Stimulated activated CD4-positive, alpha-beta T cell treated with anti-CD3 and anti-CD28 coated beads, Interleukin-4, amount 100 ng/mL, for 24 hours (primary cell): ENCODE results near the gene NXN.
A peak's percentile ranks its signal among the peaks of the same experiment; 100 is the strongest.
"Not testable (repeated sequence)": the region's sequence is repeated elsewhere in the genome, so short reads cannot be mapped to it uniquely, and the experiment has no call there.

Experiments
- DNase-seq: peaks from one replicate; pipeline ENCODE4 v3.0.0-alpha.2; 2020

Gene NXN

DNA sequence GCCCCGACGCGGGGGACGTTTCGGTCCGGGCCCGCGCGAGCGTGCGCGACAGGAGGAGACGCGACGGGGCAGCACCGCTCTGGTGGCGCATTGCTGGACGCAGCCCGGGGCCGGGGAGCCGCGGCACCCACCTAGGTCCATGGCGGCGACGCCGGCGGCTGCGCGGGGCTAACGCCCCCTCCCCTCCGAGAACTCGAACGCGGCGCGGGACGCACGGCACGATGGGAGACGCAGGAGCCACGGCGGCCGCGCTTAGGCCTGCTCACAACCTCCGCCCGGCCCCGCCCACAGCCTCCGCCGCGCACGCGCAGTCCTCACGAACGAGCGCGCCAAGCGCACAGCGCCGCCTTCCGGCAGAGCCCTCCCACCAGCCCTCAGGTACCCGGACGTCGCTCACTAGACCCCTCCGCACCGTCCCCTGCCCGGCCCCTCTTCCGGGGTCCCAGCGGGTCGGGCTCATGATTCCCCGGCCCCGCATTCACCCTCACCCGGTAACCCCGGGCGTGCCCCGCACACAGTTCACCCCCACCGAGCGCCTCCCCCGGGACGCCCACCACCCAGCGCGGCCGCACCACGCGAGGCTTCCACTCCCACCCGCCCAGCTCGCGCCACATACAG, 227.5 kb downstream of the NXN start, which contains the start of gene GEMIN4:
GEMIN4 (minus strand) TSS at position 263 of the 618 bp plus-strand sequence; CDS start at position 141, 122 bp downstream.
- DNase-seq = peak; percentile 98

DNA sequence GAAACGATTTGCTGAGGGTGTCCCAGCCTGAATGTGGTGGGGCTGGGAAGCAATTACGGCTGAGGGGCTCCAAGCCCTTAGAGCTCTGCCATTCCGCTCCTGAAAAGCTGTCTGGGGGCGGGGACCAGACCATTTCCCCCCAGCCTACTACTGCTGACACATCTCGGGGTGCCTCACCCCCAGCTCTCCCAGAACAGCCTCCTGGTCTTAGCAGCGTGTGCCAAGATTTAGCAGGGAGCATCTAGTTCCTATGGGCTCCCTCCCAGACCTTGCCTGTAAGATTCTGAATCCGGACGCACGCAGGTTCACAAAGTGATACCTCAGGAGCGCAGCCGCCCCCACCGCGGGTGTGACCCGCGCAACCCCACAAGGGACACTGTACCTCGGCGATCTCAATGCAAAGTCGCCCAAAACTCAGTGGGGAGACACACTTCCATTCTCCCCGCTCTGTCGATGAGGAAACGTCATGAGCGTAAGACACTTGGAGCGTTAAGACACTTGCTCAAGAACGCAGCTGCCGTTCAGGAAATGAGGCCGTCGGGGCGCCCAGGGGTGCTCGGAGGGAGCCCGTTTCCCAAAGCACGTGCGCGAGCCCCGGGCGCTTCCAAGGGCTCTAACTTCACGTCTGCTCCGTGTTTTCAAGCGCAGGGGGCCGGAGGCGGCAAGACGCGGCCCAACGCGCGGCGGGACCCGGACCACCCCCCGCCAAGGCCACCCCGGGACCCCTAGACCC, 228.1 kb downstream of the NXN start:
- DNase-seq = peak; percentile 53

DNA sequence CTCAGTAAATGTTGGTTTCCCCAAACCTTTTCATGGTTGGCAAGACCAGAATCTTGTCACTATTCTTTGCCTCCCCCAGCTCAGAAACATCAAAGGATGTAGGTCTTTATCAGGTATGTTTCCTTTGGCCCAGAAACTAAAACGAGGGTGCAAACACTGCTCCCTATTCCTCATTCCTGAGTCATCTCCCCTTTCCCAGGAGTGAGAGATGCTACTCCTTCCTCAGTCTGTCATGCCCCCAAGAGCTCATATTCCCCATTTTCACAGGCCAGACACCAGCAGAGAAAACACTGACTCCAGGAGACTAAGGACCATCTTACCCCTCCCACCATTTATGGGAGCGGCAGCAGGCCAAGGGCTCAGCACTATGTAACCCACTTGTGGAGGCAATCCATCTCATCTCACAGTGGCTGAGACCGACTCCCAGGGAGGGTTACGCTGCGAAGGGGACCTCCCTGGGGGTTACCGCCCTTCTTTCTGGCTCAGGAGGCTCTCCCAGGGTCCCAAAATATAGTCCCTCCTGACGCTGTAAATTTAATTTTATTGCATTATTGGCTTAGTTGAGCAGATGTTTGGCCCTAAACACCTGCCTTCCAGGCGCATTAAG, 229.0 kb downstream of the NXN start:
- DNase-seq = no peak

DNA sequence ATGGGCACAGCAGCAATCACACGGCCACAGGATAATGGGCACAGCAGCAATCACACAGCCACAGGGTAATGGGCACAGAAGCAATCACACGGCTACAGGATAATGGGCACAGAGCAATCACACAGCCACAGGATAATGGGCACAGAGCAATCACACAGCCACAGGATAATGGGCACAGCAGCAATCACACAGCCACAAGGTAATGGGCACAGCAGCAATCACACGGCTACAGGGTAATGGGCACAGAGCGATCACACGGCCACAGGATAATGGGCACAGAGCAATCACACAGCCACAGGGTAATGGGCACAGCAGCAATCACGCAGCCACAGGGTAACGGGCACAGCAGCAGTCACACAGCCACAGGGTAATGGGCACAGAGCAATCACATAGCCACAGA, 230.2 kb downstream of the NXN start:
- not testable (repeated sequence) for DNase-seq
